ENCODE data around the gene ENDOD1.

ENDOD1 gene

DNA sequence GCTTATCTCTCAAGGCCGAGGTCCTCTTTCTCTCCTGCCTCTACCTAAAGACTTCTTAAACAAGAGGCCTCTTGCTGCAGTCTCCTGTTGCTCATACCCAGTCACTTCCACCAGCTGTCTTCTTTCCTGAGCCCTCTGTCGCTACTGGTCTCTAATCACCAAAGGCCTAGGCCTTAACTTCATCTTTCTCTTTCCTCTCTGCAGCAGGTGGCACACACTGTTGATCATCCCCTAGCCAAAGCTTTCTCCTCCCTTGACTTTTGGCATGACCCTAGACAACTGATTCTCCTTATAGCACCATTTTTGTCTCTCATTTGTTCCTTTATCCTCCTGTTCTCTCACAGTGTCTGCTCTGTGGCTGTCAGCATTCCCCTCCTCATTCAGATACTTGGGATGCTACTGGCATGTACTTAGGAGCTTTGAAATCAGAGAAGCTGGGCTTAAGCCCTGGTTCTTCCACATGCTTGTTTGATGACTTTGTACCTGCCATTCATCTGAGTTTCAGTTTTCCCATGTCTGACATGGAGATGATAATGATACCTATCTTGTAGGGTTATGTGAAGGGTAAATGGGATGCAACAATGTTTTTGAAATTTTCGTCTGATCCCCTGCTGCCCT lies 22.4 kb downstream of the ENDOD1 start:
- TF ChIP-seq, protein P1, sequence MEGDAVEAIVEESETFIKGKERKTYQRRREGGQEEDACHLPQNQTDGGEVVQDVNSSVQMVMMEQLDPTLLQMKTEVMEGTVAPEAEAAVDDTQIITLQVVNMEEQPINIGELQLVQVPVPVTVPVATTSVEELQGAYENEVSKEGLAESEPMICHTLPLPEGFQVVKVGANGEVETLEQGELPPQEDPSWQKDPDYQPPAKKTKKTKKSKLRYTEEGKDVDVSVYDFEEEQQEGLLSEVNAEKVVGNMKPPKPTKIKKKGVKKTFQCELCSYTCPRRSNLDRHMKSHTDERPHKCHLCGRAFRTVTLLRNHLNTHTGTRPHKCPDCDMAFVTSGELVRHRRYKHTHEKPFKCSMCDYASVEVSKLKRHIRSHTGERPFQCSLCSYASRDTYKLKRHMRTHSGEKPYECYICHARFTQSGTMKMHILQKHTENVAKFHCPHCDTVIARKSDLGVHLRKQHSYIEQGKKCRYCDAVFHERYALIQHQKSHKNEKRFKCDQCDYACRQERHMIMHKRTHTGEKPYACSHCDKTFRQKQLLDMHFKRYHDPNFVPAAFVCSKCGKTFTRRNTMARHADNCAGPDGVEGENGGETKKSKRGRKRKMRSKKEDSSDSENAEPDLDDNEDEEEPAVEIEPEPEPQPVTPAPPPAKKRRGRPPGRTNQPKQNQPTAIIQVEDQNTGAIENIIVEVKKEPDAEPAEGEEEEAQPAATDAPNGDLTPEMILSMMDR (IDR thresholded peaks at IDR 0.05): no peak
- Histone ChIP-seq H3K4me3 (no peak overlapping the region), H3K27ac (no peak overlapping the region)
- no peak for DNase-seq (ENCODE audit: low spot score)

DNA sequence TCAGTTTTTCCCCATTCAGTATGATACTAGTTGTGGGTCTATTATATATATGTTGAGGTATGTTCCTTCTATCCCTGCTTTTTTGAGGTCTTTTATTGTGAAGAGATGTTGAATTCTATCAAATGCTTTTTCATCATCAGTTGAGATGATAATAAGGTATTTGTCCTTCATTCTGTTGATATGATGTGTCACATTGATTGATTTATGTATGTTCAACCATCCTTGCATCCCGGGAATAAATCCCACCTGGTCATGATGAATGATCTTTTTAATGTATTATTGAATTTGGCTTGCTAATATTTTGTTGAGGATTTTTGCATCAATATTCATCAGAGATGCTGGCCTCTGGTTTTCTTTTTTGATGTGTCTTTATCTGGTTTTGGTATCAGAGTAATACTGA lies 26.0 kb downstream of the ENDOD1 start:
- H3K4me3 ChIP-seq: no peak overlapping the region
- TF ChIP-seq, protein P1 (IDR thresholded peaks at IDR 0.05): no peak
- DNase-seq (ENCODE audit: low spot score): no peak
- H3K27ac ChIP-seq: no peak overlapping the region

DNA sequence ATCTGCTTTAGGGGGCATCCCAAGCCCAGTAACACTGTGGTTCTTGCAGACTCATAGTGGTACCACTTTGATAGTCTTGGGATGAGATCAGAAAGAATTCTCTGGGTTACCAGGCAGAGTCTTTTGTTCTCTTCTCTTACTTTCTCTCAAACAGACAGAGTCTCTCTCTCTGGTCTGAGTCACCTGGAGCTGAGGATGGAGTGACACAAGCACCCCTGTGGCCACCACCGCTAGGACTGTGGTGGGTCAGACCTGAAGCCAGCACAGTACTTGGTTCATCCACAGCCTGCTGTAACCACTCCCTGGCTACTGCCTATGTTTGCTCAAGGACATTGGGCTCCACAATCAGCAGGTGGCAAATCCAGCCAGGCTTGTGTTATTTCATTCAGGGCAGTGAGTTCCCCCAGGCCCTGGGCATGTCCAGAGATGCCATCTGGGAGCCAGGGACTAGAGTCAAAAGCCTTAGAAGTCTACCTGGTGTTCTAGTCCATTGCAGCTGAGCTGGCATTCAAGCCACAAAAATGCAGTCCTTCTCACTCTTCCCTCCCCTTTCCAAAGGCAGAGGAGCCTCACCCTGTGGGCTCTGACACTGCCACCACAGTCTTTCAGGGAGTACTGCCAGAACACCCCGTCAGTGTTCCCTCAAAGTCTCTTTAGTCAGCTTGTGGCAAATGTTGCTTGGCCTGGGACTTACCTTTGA lies 29.9 kb downstream of the ENDOD1 start:
- TF ChIP-seq, protein P1 (IDR thresholded peaks at IDR 0.05): no peak
- Histone ChIP-seq H3K27ac (no peak overlapping the region), H3K4me3 (no peak overlapping the region)
- no peak for DNase-seq (ENCODE audit: low spot score)

DNA sequence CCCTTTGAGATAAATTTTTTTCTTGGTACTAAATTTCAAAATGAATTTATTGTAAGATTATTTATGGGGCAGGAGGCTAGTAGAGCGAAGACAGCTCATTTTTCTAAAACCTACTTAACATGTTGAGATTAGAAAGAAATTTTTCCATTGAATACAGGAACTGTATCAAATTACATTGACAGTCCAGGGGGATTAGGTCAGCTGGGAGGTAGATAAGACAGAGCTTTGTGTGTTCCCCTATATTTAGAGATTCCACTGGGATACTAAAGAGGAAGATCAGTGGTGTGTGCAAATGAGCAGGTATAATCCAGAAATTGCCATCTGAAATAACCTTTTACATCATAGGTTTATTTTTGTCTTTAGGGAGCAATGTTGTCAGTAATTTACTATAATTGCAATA lies 32.1 kb downstream of the ENDOD1 start:
- TF ChIP-seq, protein P1 (IDR thresholded peaks at IDR 0.05): no peak
- Histone ChIP-seq H3K27ac (no peak overlapping the region), H3K4me3 (no peak overlapping the region)
- DNase-seq (ENCODE audit: low spot score): no peak

DNA sequence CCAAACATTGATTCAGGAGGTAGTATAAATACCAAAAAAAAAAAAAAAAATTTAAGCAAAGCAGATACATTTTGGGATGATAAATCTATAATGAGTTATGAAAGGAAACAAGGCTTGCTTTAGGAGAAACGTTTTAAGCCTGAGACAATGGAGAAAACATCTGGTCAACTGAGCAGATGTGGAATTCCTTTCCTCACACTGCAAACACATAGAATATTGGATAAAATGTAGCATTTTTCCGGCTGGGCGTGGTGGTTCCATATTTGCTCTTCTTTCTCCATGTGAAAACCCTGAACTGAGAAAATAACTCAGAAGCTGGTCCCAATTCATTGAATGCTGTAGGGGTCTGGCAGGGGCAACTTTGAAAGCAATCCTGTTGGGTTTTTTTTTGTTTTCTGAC lies 33.9 kb downstream of the ENDOD1 start:
- DNase-seq (ENCODE audit: low spot score): no peak
- H3K4me3 ChIP-seq: no peak overlapping the region
- H3K27ac ChIP-seq: no peak overlapping the region
- TF ChIP-seq, protein P1 (IDR thresholded peaks at IDR 0.05): no peak

DNA sequence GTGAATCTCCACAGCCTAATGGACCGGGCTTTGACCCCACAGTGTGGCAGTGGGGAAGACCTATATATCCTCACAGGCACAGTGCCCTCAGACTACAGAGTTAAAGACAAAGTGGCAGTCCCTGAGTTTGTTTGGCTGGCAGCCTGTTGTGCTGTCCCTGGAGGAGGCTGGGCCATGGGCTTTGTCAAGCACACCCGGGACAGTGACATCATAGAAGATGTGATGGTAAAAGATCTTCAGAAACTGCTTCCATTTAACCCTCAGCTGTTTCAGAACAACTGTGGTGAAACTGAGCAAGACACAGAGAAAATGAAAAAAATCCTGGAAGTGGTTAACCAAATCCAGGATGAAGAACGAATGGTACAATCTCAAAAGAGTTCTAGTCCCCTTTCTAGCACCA lies 39.0 kb downstream of the ENDOD1 start:
- H3K4me3 ChIP-seq: no peak overlapping the region
- TF ChIP-seq, protein P1 (IDR thresholded peaks at IDR 0.05): no peak
- no peak for DNase-seq (ENCODE audit: low spot score)
- H3K27ac ChIP-seq: no peak overlapping the region

DNA sequence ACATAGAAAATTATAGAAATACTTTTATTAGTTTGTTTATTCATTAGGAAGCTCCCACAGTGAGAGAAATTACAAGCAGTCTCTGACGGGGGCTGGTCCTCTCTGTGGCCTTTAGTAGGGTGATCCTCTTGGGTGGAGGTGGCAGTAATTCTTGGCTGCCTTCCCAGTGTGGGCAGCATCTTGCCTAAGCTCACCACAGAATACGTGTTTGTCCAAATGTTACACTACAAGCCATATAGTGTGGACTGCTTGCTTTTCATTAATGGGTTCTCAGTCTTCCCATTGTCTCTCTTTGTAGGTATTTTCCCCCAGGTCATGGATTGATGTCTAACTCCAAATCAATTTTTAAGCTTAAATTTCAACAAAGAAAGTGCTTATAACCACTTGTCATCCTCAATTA lies 43.3 kb downstream of the ENDOD1 start:
- TF ChIP-seq, protein P1 (IDR thresholded peaks at IDR 0.05): no peak
- Histone ChIP-seq H3K4me3 (no peak overlapping the region), H3K27ac (no peak overlapping the region)
- no peak for DNase-seq (ENCODE audit: low spot score)
